ENCODE results near the gene ATXN10. TPM values are rescaled to one million over a fixed set of nuclear protein-coding genes. Genes with fewer than 3 reads are reported as not detected.

ATXN10 gene
- total and polyA plus RNA-seq, 10 of the 15 experiments (the other 5 are each of a cell fraction or from before 2014, with no cell fraction given) = 29.2 to 249 (median 146) TPM

GRCh38 chr22:45752036-45752435 lies 80.4 kb downstream of the ATXN10 start:
- H3K4me3 ChIP-seq = no peak overlapping the region
- H3K4me1 ChIP-seq (ENCODE audit: control insufficient read depth, insufficient read depth, low read length) = peaks cover 3% of the 10 kb centered on the region; the same call in 1 of the 2 replicates
- 98% methylated on average over 2 of the region's 2 CpGs for WGBS (ENCODE audit: insufficient coverage, insufficient replicate concordance, low lambda C conversion rate, missing lambda C conversion rate)
- no peak for TF ChIP-seq POLR2AphosphoS5 (IDR thresholded peaks at IDR 0.05; ENCODE audit: low read length)
- TF ChIP-seq FOS (IDR thresholded peaks at IDR 0.05; ENCODE audit: borderline replicate concordance, extremely low read depth, insufficient read length) = no peak
- no peak for TF ChIP-seq CEBPB (IDR thresholded peaks at IDR 0.05; ENCODE audit: borderline replicate concordance in 1 of 2, low read depth in 2 of 2, low read length in 2 of 2)
- intact Hi-C loops (cut with micrococcal nuclease; ENCODE audit: unreplicated experiment) = no loop called here
- H3K27me3 ChIP-seq (replicated peaks in 1 of 2; ENCODE audit: control insufficient read depth in 2 of 2, insufficient read depth in 2 of 2, low read length in 1 of 2) = no peaks in the 10 kb centered on the region
- no peaks in the 10 kb centered on the region for H3K79me2 ChIP-seq (ENCODE audit: control insufficient read depth, insufficient read depth, low read length)
- ChIA-PET RAD21 (ENCODE audit: unreplicated experiment) (no interaction called here), CTCF (no interaction called here), POLR2A (no interaction called here), SMC1A (ENCODE audit: uncharacterized antibody, unreplicated experiment) (interaction anchor here (1.4 kb wide), 1 partner anchor 34 kb away, joined by 4 read pairs; no protein-coding TSS in a partner anchor)
- H3K4me2 ChIP-seq (ENCODE audit: control insufficient read depth, insufficient read depth) = no peak overlapping the region
- in situ Hi-C loops (cut with MboI) = no loop called here
- H2AFZ ChIP-seq (ENCODE audit: control insufficient read depth, low read depth, low read length) = no peak overlapping the region
- no peak overlapping the region for H3K27ac ChIP-seq (ENCODE audit: control insufficient read depth, insufficient read depth)
- no peak for FAIRE-seq
- no peaks in the 10 kb centered on the region for H4K20me1 ChIP-seq (ENCODE audit: control insufficient read depth, insufficient read depth)
- no peak for ATAC-seq
- no peaks in the 10 kb centered on the region for H3K9me3 ChIP-seq (replicated peaks; ENCODE audit: control insufficient read depth, insufficient read depth, low read length)
- DNase-seq (ENCODE audit: low read depth, low spot score) = no peak
- no TSS peak for BruUV-seq (replicated peaks)
- H3K36me3 ChIP-seq (ENCODE audit: control insufficient read depth in 2 of 2, insufficient read depth in 2 of 2, low read length in 1 of 2) = peaks cover 9 to 13% of the 10 kb centered on the region in 2 experiments; a peak in 3 of 4 replicates
- H3K9ac ChIP-seq (ENCODE audit: control insufficient read depth, insufficient read depth, low read length) = no peak overlapping the region

- Histone ChIP-seq H3K36me3 (ENCODE audit: control insufficient read depth in 2 of 2, insufficient read depth in 2 of 2, low read length in 1 of 2) (peaks cover 9 to 15% of the 10 kb centered on the region in 2 experiments), H3K4me3 (no peak overlapping the region), H2AFZ (ENCODE audit: control insufficient read depth, low read depth, low read length) (no peak overlapping the region), H3K9me3 (replicated peaks; ENCODE audit: control insufficient read depth, insufficient read depth, low read length) (no peaks in the 10 kb centered on the region), H3K9ac (ENCODE audit: control insufficient read depth, insufficient read depth, low read length) (no peak overlapping the region), H3K27me3 (replicated peaks in 1 of 2; ENCODE audit: control insufficient read depth in 2 of 2, insufficient read depth in 2 of 2, low read length in 1 of 2) (no peaks in the 10 kb centered on the region), H3K4me2 (ENCODE audit: control insufficient read depth, insufficient read depth) (no peak overlapping the region), H3K79me2 (ENCODE audit: control insufficient read depth, insufficient read depth, low read length) (no peaks in the 10 kb centered on the region), H3K27ac (ENCODE audit: control insufficient read depth, insufficient read depth) (no peak overlapping the region), H3K4me1 (ENCODE audit: control insufficient read depth, insufficient read depth, low read length) (peaks cover 3% of the 10 kb centered on the region; the same call in 1 of the 2 replicates), H4K20me1 (ENCODE audit: control insufficient read depth, insufficient read depth) (no peaks in the 10 kb centered on the region; the same call in 1 of the 2 replicates)
- POLR2A ChIA-PET = no interaction called here
- RAD21 ChIA-PET (ENCODE audit: unreplicated experiment) = no interaction called here
- no peak for FAIRE-seq
- no TSS peak for BruUV-seq (replicated peaks)
- CTCF ChIA-PET = interaction anchor here (1.6 kb wide), 1 partner anchor 23 kb away, joined by 3 read pairs; no protein-coding TSS in a partner anchor
- WGBS (ENCODE audit: insufficient coverage, insufficient replicate concordance, low lambda C conversion rate, missing lambda C conversion rate) = 61% methylated on average over 3 of the region's 3 CpGs
- SMC1A ChIA-PET (ENCODE audit: uncharacterized antibody, unreplicated experiment) = no interaction called here
- ATAC-seq = no peak
- intact Hi-C loops (cut with micrococcal nuclease; ENCODE audit: unreplicated experiment) (no loop called here), in situ Hi-C loops (cut with MboI) (no loop called here)
- DNase-seq (ENCODE audit: low read depth, low spot score) = no peak
- TF ChIP-seq SMARCA5 (IDR thresholded peaks at IDR 0.05) (no peak), MXI1 (IDR thresholded peaks at IDR 0.05; ENCODE audit: low read depth, low read length) (no peak)
Measured at GRCh38 chr22:45754822-45755221, 83.2 kb downstream of the ATXN10 start.

Measured in GM12878 (cell line).